OCI-LY7 (cell line): ENCODE results near the gene EVI5.

Source experiments
- CTCF ChIP-seq: fragments of 200-600 bp; sonication (generic); conservative IDR thresholded peaks from 2 replicates; pipeline ENCODE4 v1.5.1; 2014; ENCODE audit warnings: mild to moderate bottlenecking, antibody characterized with exemption, low read length, moderate library complexity, mixed read lengths
- EZH2phosphoT487 ChIP-seq: fragments of 200-600 bp; sonication (generic); IDR thresholded peaks from 2 replicates; pipeline ENCODE4 v1.6.1; 2018; ENCODE audit warnings: low read depth, borderline replicate concordance, mild to moderate bottlenecking, mixed run types, antibody characterized with exemption, low read length, moderate library complexity, mixed read lengths

- no peak for TF ChIP-seq CTCF
- no peak for TF ChIP-seq EZH2phosphoT487
Measured at GRCh38 chr1:92755541-92756461, 29.1 kb downstream of the EVI5 start.
